Pancreas (tissue), 10 donors: ENCODE measurements around the gene GPR146. TPM values are rescaled to one million over a fixed set of nuclear protein-coding genes. Genes with fewer than 3 reads are reported as not detected.

Source experiments
- ATAC-seq, 4 donors: fragments of 200-7000 bp; cut with Tn5 transposase; one replicate each; pipeline versions ENCODE4 v1.8.0 to v1.9.1; 2020; ENCODE audit warnings: mild to moderate bottlenecking in 4 of 4, moderate library complexity in 4 of 4
- DNase-seq, 6 donors: peaks; one replicate each; pipeline ENCODE4 v3.0.0-alpha.2; 2020
- FAIRE-seq: peaks from 2 replicates; lab custom pipeline; 2012; peaks lifted over from hg19 to GRCh38; lab: Jason Lieb, UNC
- H3K27ac ChIP-seq, 4 donors: fragments of 200-600 bp; sonication (generic); 1 replicate in 3 of 4; 2 replicates in 1 of 4; pipeline versions ENCODE4 v1.5.0 to v1.8.0; 2020
- H3K27me3 ChIP-seq, 4 donors: fragments of 200-600 bp; one replicate each; pipeline ENCODE4 v1.8.0; 2021
- H3K36me3 ChIP-seq, 3 donors: fragments of 200-600 bp; sonication (generic) in 1 of 3; one replicate each; pipeline versions ENCODE4 v1.5.0 to v1.8.0; 2020 to 2021
- H3K4me1 ChIP-seq, 3 donors: fragments of 200-600 bp; one replicate each; pipeline ENCODE4 v1.8.0; 2021
- H3K4me3 ChIP-seq, 4 donors: fragments of 200-600 bp; sonication (generic) in 2 of 4; one replicate each; pipeline versions ENCODE4 v1.5.0 to v1.8.0; 2020 to 2021
- H3K9me3 ChIP-seq, 4 donors: fragments of 200-600 bp; one replicate each; pipeline ENCODE4 v1.8.0; 2021
- CTCF ChIP-seq, 4 donors: fragments of 200-600 bp; sonication (generic) in 3 of 4; IDR thresholded peaks; one replicate each; pipeline versions ENCODE4 v1.5.0 to v1.8.0; 2021; ENCODE audit warnings: antibody characterized with exemption in 4 of 4
- WGBS, 2 donors: extraction: QIAGEN DNeasy Blood & Tissue Kit; methylation state at CpG; one replicate each; pipeline ENCODE4 v1.1.7; 2013; 5-methylcytosine and 5-hydroxymethylcytosine counted together
- intact Hi-C, 3 donors: fragments of 100-400 bp; cut with DNase I; formaldehyde crosslinking; loops; one replicate each; pipeline versions ENCODE4 v1.11.1 to v1.14.2; 2022
- polyA plus RNA-seq, 2 donors: library from polyadenylated mRNA; stranded (reverse); fragments of 200-250 nt; gene quantifications; one replicate each; pipeline ENCODE4 v1.2.3, GENCODE V29; 2013
- total RNA-seq, 6 donors: library from RNA; stranded (reverse); fragmentation: NEBNext Ultra II Directional in 4 of 6; extraction: Animal tissue kit (Norgen Biotek cat#: 25700) in 4 of 6; gene quantifications; one replicate each; pipeline versions ENCODE4 v1.2.1 to v1.2.4, GENCODE V29; 2021 to 2023
- donor health status: healthy with polysubstance abuse.
- donor health status: DM: no; HTN: no; CAD: no; lungs with moderate emphysema.
- donor health status: DM: no; HTN: no; CAD: no.
- donor health status: control.
- donor health status: control.
- donor health status: Bipolar disorder and iron deficiency.
- donor health status: DM: yes; HTN: yes; CAD: no.
- donor health status: DM: no; HTN: no; CAD: no.
- donor health status: DM: no; HTN: no; CAD: no.
- donor health status: DM: yes; HTN: yes; CAD: no.

GPR146 gene
- total and polyA plus RNA-seq, 8 donors = 3.4 to 6.5 (median 4.1) TPM

- no peak for FAIRE-seq
- no peaks in the 10 kb centered on the region for H3K9me3 ChIP-seq
- no peaks in the 10 kb centered on the region for H3K36me3 ChIP-seq
- H3K4me3 ChIP-seq = no peak overlapping the region
- intact Hi-C loops = no loop called here
- peaks cover 14 to 18% (median 17%) of the 10 kb centered on the region in 3 donors for H3K4me1 ChIP-seq
- ATAC-seq = no peak
- DNase-seq = no peak
- TF ChIP-seq CTCF (IDR thresholded peaks at IDR 0.05) = no peak
- H3K27me3 ChIP-seq = no peaks in the 10 kb centered on the region
- WGBS, 2 donors = 93 to 94% methylated on average over 29 to 30 of the region's 30 CpGs
- no peak overlapping the region for H3K27ac ChIP-seq
Measured at GRCh38 chr7:1074593-1075431, 30.5 kb downstream of the GPR146 start.

GRCh38 chr7:1076184-1077072 lies 32.1 kb downstream of the GPR146 start:
- Histone ChIP-seq H3K27ac (peak overlapping the region; percentile 26 to 77 (median 54)), H3K36me3 (no peaks in the 10 kb centered on the region), H3K27me3 (no peaks in the 10 kb centered on the region), H3K9me3 (no peaks in the 10 kb centered on the region), H3K4me1 (peaks cover 14 to 18% (median 17%) of the 10 kb centered on the region in 3 donors), H3K4me3 (peak overlapping the region in 2 of 4 donors; percentile 11 to 23)
- 36 to 39% methylated on average over 26 to 27 of the region's 27 CpGs for WGBS, 2 donors
- intact Hi-C loops = no loop called here
- no peak for TF ChIP-seq CTCF (IDR thresholded peaks at IDR 0.05)
- DNase-seq = peak; percentile 80 to 93 (median 83)
- peak; percentile 85 to 90 (median 87) for ATAC-seq
- FAIRE-seq = no peak

- intact Hi-C loops = no loop called here
- FAIRE-seq (no peak), DNase-seq (peak in 1 of 6 donors; percentile 73), ATAC-seq (no peak)
- Histone ChIP-seq H3K36me3 (no peaks in the 10 kb centered on the region), H3K4me3 (no peak overlapping the region), H3K27ac (no peak overlapping the region), H3K4me1 (peaks cover 14 to 18% (median 17%) of the 10 kb centered on the region in 3 donors), H3K9me3 (no peaks in the 10 kb centered on the region), H3K27me3 (no peaks in the 10 kb centered on the region)
- TF ChIP-seq CTCF (IDR thresholded peaks at IDR 0.05) = no peak
- 94% methylated on average over 11 of the region's 11 CpGs for WGBS, 2 donors
Measured at GRCh38 chr7:1078519-1078918, 34.2 kb downstream of the GPR146 start.

GRCh38 chr7:1078985-1079384 lies 34.6 kb downstream of the GPR146 start:
- no peaks in the 10 kb centered on the region for H3K9me3 ChIP-seq
- FAIRE-seq (no peak), ATAC-seq (no peak), DNase-seq (peak in 1 of 6 donors; percentile 48)
- no peaks in the 10 kb centered on the region for H3K36me3 ChIP-seq
- intact Hi-C loops = no loop called here
- no peaks in the 10 kb centered on the region for H3K27me3 ChIP-seq
- WGBS, 2 donors = 90 to 93% methylated on average over 13 to 15 of the region's 15 CpGs
- no peak overlapping the region for H3K27ac ChIP-seq
- H3K4me3 ChIP-seq = no peak overlapping the region
- TF ChIP-seq CTCF (IDR thresholded peaks at IDR 0.05) = no peak
- H3K4me1 ChIP-seq = peaks cover 14 to 18% (median 17%) of the 10 kb centered on the region in 3 donors
